ENCODE measurements around the gene CLDN22. TPM values are rescaled to one million over a fixed set of nuclear protein-coding genes. Genes with fewer than 3 reads are reported as not detected.

CLDN22 gene
- total RNA-seq, 1 experiment from 2014 or later: not detected

DNA sequence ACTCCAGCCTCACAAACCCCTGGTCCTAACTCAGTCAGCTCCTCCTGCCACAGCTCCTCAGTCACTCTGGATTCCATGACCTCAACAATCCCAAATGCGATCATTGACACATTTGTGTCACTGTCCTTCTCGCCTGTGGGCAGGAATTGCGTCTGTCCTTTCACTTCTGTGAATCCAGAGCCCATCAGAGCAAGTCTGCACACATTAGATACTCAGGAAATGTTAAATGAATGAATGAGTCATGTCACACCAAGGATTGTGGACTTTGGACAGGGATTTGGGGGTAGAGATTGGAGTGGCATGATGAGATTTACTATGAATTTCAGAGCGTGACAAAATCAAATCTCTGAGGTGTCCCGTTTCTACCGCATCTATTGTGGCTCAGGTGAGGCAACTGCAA is 13.9 kb upstream of the CLDN22 start:
- intact Hi-C loops (cut with micrococcal nuclease; ENCODE audit: unreplicated experiment): no loop called here
- no peak overlapping the region for H3K27ac ChIP-seq (ENCODE audit: low read depth, low read length, poor library complexity, severe bottlenecking)

DNA sequence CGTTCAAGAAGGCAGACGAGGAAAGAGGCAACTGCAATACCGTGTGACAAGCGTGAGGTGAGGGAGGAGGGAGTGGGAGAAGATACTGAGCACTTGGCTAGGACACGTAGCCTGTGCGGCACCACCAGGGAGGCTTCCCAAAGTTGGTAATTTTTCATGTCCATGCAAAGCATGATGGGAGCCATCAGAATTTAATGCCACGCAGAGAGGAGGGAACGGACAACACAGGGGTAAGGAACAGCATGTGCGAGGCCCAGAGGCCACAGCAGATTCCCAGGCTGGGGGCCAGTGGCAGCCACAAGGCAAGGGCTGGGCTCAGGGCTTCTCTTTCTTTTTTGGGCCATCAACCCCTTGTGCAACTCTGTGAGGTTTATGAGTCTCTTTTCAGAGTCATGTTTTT is 13.1 kb upstream of the CLDN22 start:
- TF ChIP-seq EZH2 (IDR thresholded peaks at IDR 0.05; ENCODE audit: borderline replicate concordance, low read depth, low read length, poor library complexity, severe bottlenecking) (no peak), CTCF (conservative IDR thresholded peaks at IDR 0.05; ENCODE audit: low read depth, low read length) (no peak)
- no TSS peak for BruUV-seq (replicated peaks)
- DNase-seq (ENCODE audit: low spot score): no peak
- CTCF ChIA-PET: no interaction called here
- peaks cover 3% of the 10 kb centered on the region for H3K4me1 ChIP-seq (ENCODE audit: insufficient read depth, low read length, poor library complexity, severe bottlenecking)
- H3K27me3 ChIP-seq (replicated peaks; ENCODE audit: insufficient read depth, low read depth, low read length, poor library complexity): no peaks in the 10 kb centered on the region
- H3K27ac ChIP-seq (ENCODE audit: low read depth, low read length, poor library complexity, severe bottlenecking): no peak overlapping the region
- intact Hi-C loops (cut with micrococcal nuclease; ENCODE audit: unreplicated experiment): no loop called here
- no peak overlapping the region for H3K4me3 ChIP-seq (ENCODE audit: low read depth, low read length, poor library complexity, severe bottlenecking)
- H3K36me3 ChIP-seq (ENCODE audit: insufficient read depth, low read length, poor library complexity, severe bottlenecking): no peaks in the 10 kb centered on the region
- peaks cover 5% of the 10 kb centered on the region for H3K9me3 ChIP-seq (ENCODE audit: low read depth, low read length, poor library complexity, severe bottlenecking)
- POLR2A ChIA-PET (ENCODE audit: low non-redundant PET): no interaction called here

More for the DNA sequence above, 13.9 kb upstream of the CLDN22 start:
- no peak overlapping the region for H3K4me3 ChIP-seq (ENCODE audit: low read depth, low read length, poor library complexity, severe bottlenecking)
- peak; percentile 35 for DNase-seq (ENCODE audit: low spot score)
- ChIA-PET CTCF (no interaction called here), POLR2A (ENCODE audit: low non-redundant PET) (no interaction called here)
- no peaks in the 10 kb centered on the region for H3K27me3 ChIP-seq (replicated peaks; ENCODE audit: insufficient read depth, low read depth, low read length, poor library complexity)
- H3K36me3 ChIP-seq (ENCODE audit: insufficient read depth, low read length, poor library complexity, severe bottlenecking): no peaks in the 10 kb centered on the region
- peaks cover 5% of the 10 kb centered on the region for H3K9me3 ChIP-seq (ENCODE audit: low read depth, low read length, poor library complexity, severe bottlenecking)
- H3K4me1 ChIP-seq (ENCODE audit: insufficient read depth, low read length, poor library complexity, severe bottlenecking): peaks cover 3% of the 10 kb centered on the region
- no TSS peak for BruUV-seq (replicated peaks)
- no peak for TF ChIP-seq EZH2 (IDR thresholded peaks at IDR 0.05; ENCODE audit: borderline replicate concordance, low read depth, low read length, poor library complexity, severe bottlenecking)
- TF ChIP-seq CTCF (conservative IDR thresholded peaks at IDR 0.05; ENCODE audit: low read depth, low read length): no peak

DNA sequence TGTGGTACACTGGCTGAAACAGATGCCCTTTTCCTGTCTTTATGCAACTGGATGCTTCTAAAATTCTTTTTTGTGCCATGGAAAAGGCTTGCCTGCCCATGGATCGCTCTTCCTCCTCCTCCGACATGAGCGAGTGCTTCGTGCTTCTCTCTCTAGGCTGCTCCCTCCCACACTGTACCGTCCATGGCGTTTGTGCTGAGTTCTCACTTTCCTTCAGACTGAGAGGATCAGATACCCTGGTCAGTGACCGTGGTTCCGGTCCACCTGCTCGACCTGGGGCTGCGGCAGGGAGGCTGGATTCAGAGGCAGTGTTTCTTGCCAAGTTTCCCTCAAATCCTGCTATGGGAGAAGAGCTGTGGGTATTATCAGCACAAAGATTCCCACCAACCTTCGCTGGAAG is 12.4 kb upstream of the CLDN22 start:
- no peak for DNase-seq (ENCODE audit: low spot score)
- POLR2A ChIA-PET (ENCODE audit: low non-redundant PET): no interaction called here
- peaks cover 3% of the 10 kb centered on the region for H3K4me1 ChIP-seq (ENCODE audit: insufficient read depth, low read length, poor library complexity, severe bottlenecking)
- intact Hi-C loops (cut with micrococcal nuclease; ENCODE audit: unreplicated experiment): no loop called here
- TF ChIP-seq EZH2 (IDR thresholded peaks at IDR 0.05; ENCODE audit: borderline replicate concordance, low read depth, low read length, poor library complexity, severe bottlenecking): no peak
- H3K27ac ChIP-seq (ENCODE audit: low read depth, low read length, poor library complexity, severe bottlenecking): no peak overlapping the region
- no peaks in the 10 kb centered on the region for H3K36me3 ChIP-seq (ENCODE audit: insufficient read depth, low read length, poor library complexity, severe bottlenecking)
- no peaks in the 10 kb centered on the region for H3K27me3 ChIP-seq (replicated peaks; ENCODE audit: insufficient read depth, low read depth, low read length, poor library complexity)
- no TSS peak for BruUV-seq (replicated peaks)
- CTCF ChIA-PET: no interaction called here
- peaks cover 5% of the 10 kb centered on the region for H3K9me3 ChIP-seq (ENCODE audit: low read depth, low read length, poor library complexity, severe bottlenecking)
- no peak overlapping the region for H3K4me3 ChIP-seq (ENCODE audit: low read depth, low read length, poor library complexity, severe bottlenecking)

DNA sequence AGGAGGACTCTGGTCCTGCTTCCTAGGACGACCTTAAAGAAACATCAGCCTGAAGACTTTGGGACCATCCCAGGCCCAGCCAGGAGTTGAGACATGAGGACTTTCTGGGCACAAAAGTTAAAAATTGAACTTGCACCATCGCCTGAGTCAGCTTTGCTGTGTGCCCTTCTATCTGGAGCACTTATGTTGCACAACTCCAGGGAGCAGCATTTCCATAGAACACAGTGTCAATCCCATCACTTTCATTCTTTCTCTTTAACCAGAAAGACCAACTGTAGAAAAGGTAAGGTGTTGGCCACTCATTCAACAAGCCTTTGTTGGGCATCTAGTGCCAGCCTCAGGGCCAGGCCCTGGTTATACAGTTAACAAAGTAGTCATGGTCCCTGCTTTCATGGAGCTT is 10.8 kb upstream of the CLDN22 start:
- BruUV-seq (replicated peaks): no TSS peak
- Histone ChIP-seq H3K9me3 (ENCODE audit: low read depth, low read length, poor library complexity, severe bottlenecking) (peaks cover 4% of the 10 kb centered on the region), H3K36me3 (ENCODE audit: insufficient read depth, low read length, poor library complexity, severe bottlenecking) (no peaks in the 10 kb centered on the region), H3K4me1 (ENCODE audit: insufficient read depth, low read length, poor library complexity, severe bottlenecking) (peaks cover 2% of the 10 kb centered on the region), H3K27me3 (replicated peaks; ENCODE audit: insufficient read depth, low read depth, low read length, poor library complexity) (no peaks in the 10 kb centered on the region), H3K4me3 (ENCODE audit: low read depth, low read length, poor library complexity, severe bottlenecking) (no peak overlapping the region), H3K27ac (ENCODE audit: low read depth, low read length, poor library complexity, severe bottlenecking) (no peak overlapping the region)
- POLR2A ChIA-PET (ENCODE audit: low non-redundant PET): no interaction called here
- TF ChIP-seq EZH2 (IDR thresholded peaks at IDR 0.05; ENCODE audit: borderline replicate concordance, low read depth, low read length, poor library complexity, severe bottlenecking) (no peak), CTCF (conservative IDR thresholded peaks at IDR 0.05; ENCODE audit: low read depth, low read length) (no peak)
- CTCF ChIA-PET: no interaction called here
- DNase-seq (ENCODE audit: low spot score): no peak
- intact Hi-C loops (cut with micrococcal nuclease; ENCODE audit: unreplicated experiment): no loop called here
